ENCODE measurements around the gene SALL1.

Gene SALL1

GRCh38 chr16:51095890-51096626 lies 55.0 kb downstream of the SALL1 start:
- TF ChIP-seq CTCF (IDR thresholded peaks at IDR 0.05; ENCODE audit: low read depth, low read length, poor library complexity, severe bottlenecking) = no peak
- TF ChIP-seq EZH2phosphoT487 (IDR thresholded peaks at IDR 0.05; ENCODE audit: borderline replicate concordance, low read length) = no peak
- H3K4me2 ChIP-seq (ENCODE audit: low read length) = no peak overlapping the region

GRCh38 chr16:51095084-51095881 lies 55.8 kb downstream of the SALL1 start:
- Histone ChIP-seq H3K36me3 (ENCODE audit: control insufficient read depth, low read length) (no peaks in the 10 kb centered on the region), H3K4me3 (ENCODE audit: low read length) (no peak overlapping the region), H3K9me2 (replicated peaks; ENCODE audit: control insufficient read depth, low read length) (no peaks in the 10 kb centered on the region), H3K4me2 (ENCODE audit: low read length) (no peak overlapping the region), H3F3A (ENCODE audit: control insufficient read depth, insufficient read depth) (no peaks in the 10 kb centered on the region), H4K20me1 (ENCODE audit: control insufficient read depth, insufficient read depth, low read depth, low read length) (no peaks in the 10 kb centered on the region), H3K27me3 (ENCODE audit: control insufficient read depth, low read length) (no peaks in the 10 kb centered on the region), H3K79me2 (ENCODE audit: control insufficient read depth, low read length) (no peaks in the 10 kb centered on the region), H3K4me1 (ENCODE audit: control insufficient read depth, low read length) (no peaks in the 10 kb centered on the region), H3K9me3 (ENCODE audit: control insufficient read depth, insufficient read depth, low read length) (no peaks in the 10 kb centered on the region), H3K27ac (ENCODE audit: low read depth, low read length) (no peak overlapping the region)
- TF ChIP-seq CTCF (IDR thresholded peaks at IDR 0.05; ENCODE audit: low read depth, low read length, poor library complexity, severe bottlenecking) = no peak
- TF ChIP-seq EZH2phosphoT487 (IDR thresholded peaks at IDR 0.05; ENCODE audit: borderline replicate concordance, low read length) = no peak

More at GRCh38 chr16:51095890-51096626, 55.0 kb downstream of the SALL1 start:
- Histone ChIP-seq H3K27me3 (ENCODE audit: control insufficient read depth, low read length) (no peaks in the 10 kb centered on the region), H3F3A (ENCODE audit: control insufficient read depth, insufficient read depth) (no peaks in the 10 kb centered on the region), H3K9me3 (ENCODE audit: control insufficient read depth, insufficient read depth, low read length) (no peaks in the 10 kb centered on the region), H3K79me2 (ENCODE audit: control insufficient read depth, low read length) (no peaks in the 10 kb centered on the region), H3K27ac (ENCODE audit: low read depth, low read length) (no peak overlapping the region), H3K36me3 (ENCODE audit: control insufficient read depth, low read length) (no peaks in the 10 kb centered on the region), H3K9me2 (replicated peaks; ENCODE audit: control insufficient read depth, low read length) (no peaks in the 10 kb centered on the region), H3K4me3 (ENCODE audit: low read length) (no peak overlapping the region), H4K20me1 (ENCODE audit: control insufficient read depth, insufficient read depth, low read depth, low read length) (no peaks in the 10 kb centered on the region), H3K4me1 (ENCODE audit: control insufficient read depth, low read length) (no peaks in the 10 kb centered on the region)

- no peaks in the 10 kb centered on the region for H3K79me2 ChIP-seq (ENCODE audit: control insufficient read depth, low read length)
These were observed 57.3 kb downstream of the SALL1 start for GRCh38 chr16:51093726-51094280.

More at GRCh38 chr16:51093726-51094280, 57.3 kb downstream of the SALL1 start:
- Histone ChIP-seq H3K4me2 (ENCODE audit: low read length) (no peak overlapping the region), H3K27me3 (ENCODE audit: control insufficient read depth, low read length) (no peaks in the 10 kb centered on the region), H3K4me3 (ENCODE audit: low read length) (no peak overlapping the region), H3K9me2 (replicated peaks; ENCODE audit: control insufficient read depth, low read length) (no peaks in the 10 kb centered on the region), H3K4me1 (ENCODE audit: control insufficient read depth, low read length) (no peaks in the 10 kb centered on the region), H3F3A (ENCODE audit: control insufficient read depth, insufficient read depth) (no peaks in the 10 kb centered on the region), H3K36me3 (ENCODE audit: control insufficient read depth, low read length) (no peaks in the 10 kb centered on the region), H3K27ac (ENCODE audit: low read depth, low read length) (no peak overlapping the region), H3K9me3 (ENCODE audit: control insufficient read depth, insufficient read depth, low read length) (no peaks in the 10 kb centered on the region), H4K20me1 (ENCODE audit: control insufficient read depth, insufficient read depth, low read depth, low read length) (no peaks in the 10 kb centered on the region)
- no peak for TF ChIP-seq CTCF (IDR thresholded peaks at IDR 0.05; ENCODE audit: low read depth, low read length, poor library complexity, severe bottlenecking)
- TF ChIP-seq EZH2phosphoT487 (IDR thresholded peaks at IDR 0.05; ENCODE audit: borderline replicate concordance, low read length) = no peak
